Measurements from ENCODE around the gene KRTAP3-2. TPM values are rescaled to one million over a fixed set of nuclear protein-coding genes. Genes with fewer than 3 reads are reported as not detected.

KRTAP3-2 gene
- total RNA-seq, 1 donor from 2014 or later, result not detected

DNA sequence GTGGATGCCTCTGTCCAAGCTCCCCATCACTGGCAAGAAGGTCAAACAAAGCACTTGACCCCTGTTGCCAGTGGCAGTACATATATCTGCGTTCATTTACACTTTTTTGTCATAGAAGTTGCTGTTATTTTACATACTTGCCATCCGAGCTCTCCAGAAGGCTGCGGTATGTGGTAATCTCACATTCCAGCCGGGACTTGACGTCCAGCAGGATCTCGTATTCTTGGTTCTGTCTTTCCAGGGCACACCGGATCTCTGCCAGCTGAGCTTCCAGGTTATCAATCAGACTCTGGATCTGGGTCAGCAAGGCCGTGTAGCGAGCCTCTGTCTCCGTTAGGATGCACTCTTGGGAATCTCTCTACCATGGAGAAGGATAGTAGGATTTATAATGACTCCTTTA is 39.6 kb downstream of the KRTAP3-2 start:
- no peaks in the 10 kb centered on the region for H3K27me3 Mint-ChIP-seq (ENCODE audit: unreplicated experiment)
- peaks cover 41% of the 10 kb centered on the region for H3K4me1 Mint-ChIP-seq (ENCODE audit: unreplicated experiment)
- H3K4me3 Mint-ChIP-seq (ENCODE audit: unreplicated experiment), result no peak overlapping the region
- no peaks in the 10 kb centered on the region for H3K36me3 Mint-ChIP-seq (ENCODE audit: unreplicated experiment)
- no peaks in the 10 kb centered on the region for H3K9me3 Mint-ChIP-seq (ENCODE audit: unreplicated experiment)
- no peak for DNase-seq (ENCODE audit: extremely low spot score, unreplicated experiment)
- TF ChIP-seq, protein P1, sequence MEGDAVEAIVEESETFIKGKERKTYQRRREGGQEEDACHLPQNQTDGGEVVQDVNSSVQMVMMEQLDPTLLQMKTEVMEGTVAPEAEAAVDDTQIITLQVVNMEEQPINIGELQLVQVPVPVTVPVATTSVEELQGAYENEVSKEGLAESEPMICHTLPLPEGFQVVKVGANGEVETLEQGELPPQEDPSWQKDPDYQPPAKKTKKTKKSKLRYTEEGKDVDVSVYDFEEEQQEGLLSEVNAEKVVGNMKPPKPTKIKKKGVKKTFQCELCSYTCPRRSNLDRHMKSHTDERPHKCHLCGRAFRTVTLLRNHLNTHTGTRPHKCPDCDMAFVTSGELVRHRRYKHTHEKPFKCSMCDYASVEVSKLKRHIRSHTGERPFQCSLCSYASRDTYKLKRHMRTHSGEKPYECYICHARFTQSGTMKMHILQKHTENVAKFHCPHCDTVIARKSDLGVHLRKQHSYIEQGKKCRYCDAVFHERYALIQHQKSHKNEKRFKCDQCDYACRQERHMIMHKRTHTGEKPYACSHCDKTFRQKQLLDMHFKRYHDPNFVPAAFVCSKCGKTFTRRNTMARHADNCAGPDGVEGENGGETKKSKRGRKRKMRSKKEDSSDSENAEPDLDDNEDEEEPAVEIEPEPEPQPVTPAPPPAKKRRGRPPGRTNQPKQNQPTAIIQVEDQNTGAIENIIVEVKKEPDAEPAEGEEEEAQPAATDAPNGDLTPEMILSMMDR (IDR thresholded peaks at IDR 0.05), result no peak
- H3K27ac Mint-ChIP-seq (ENCODE audit: unreplicated experiment), result no peak overlapping the region

DNA sequence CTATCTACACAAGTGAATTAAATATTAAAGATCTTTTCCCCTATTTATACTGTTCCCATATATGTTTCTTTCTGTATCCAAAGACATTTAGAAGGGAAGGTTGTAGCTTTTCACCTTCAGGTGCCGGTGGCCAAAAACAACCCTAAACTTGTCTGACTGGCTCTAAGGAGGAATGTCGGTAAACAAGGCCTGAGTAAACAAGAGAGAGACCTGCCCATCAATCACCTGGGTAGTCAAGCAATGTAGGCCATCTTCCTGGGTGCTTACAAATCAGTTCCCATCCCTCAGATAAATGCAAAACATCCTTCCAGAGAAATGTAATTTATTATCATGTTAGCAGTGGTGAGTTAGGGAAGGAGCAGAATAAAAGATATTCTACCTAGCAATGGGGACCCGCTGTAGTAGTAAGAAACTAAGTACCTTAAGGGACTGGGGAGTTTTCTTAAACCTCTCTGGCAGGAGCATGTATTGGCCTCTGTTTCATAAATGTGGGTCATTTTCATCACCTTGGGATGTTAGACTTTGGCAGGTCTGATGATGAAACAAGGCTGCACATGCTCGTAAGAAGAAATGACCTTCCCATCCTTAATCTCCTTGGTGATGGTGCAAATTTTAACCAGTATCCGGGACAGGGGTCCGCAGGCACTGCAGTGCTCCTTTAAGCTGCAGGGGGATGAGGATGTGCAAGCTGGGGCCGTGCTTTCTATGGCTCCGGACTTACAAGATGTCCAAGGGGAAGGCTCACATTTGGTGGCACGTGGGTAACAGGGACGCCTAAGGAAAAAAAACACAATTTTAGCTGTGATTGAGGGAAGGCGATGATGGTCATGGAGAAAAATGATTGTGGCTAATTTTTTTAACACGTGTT is 41.4 kb downstream of the KRTAP3-2 start:
- H3K9me3 Mint-ChIP-seq (ENCODE audit: unreplicated experiment), result no peaks in the 10 kb centered on the region
- TF ChIP-seq, protein P1 (IDR thresholded peaks at IDR 0.05), result no peak
- H3K4me3 Mint-ChIP-seq (ENCODE audit: unreplicated experiment), result no peak overlapping the region
- peaks cover 41% of the 10 kb centered on the region for H3K4me1 Mint-ChIP-seq (ENCODE audit: unreplicated experiment)
- no peaks in the 10 kb centered on the region for H3K27me3 Mint-ChIP-seq (ENCODE audit: unreplicated experiment)
- H3K36me3 Mint-ChIP-seq (ENCODE audit: unreplicated experiment), result no peaks in the 10 kb centered on the region
- DNase-seq (ENCODE audit: extremely low spot score, unreplicated experiment), result no peak
- peak overlapping the region; percentile 21 for H3K27ac Mint-ChIP-seq (ENCODE audit: unreplicated experiment)

DNA sequence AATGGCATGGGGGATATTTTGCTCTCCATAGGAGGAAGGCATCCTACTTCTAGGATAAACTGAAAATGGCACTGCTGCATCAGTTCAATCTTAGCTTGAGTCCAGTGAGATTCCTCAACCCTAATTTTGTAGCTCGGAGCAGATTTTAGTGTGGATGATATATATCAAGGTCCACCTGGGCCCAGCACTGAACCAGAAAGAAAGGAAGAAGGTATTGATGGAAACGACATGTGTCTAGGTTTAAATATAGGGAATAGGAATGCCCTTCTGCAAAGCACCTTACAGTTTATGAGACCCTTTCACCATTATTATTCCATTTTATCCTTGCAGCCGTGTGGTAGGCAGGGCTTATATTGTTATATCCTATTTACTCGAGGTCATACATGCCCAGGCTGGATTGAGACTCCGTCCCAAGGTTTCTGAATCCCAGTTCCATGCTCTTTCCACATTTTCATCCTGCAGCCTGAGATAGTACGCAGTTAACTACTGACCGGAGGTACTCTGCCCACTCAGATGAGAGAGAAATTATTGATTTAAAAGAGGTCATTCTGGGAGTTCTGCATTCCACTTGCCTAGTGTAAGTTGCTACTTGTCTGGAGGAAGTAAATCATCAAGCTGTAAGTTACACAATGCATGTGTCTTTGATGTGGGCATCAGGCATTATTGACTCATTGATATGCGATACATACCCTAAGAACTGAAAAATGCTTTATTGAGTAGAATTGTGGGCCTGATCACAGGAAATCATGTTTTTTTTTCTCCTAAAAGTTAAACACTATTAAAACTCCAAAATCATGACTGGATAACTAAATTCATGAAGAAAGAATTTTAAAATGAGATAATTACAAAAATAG is 43.1 kb downstream of the KRTAP3-2 start:
- no peak overlapping the region for H3K27ac Mint-ChIP-seq (ENCODE audit: unreplicated experiment)
- H3K36me3 Mint-ChIP-seq (ENCODE audit: unreplicated experiment), result no peaks in the 10 kb centered on the region
- H3K4me3 Mint-ChIP-seq (ENCODE audit: unreplicated experiment), result no peak overlapping the region
- DNase-seq (ENCODE audit: extremely low spot score, unreplicated experiment), result no peak
- H3K4me1 Mint-ChIP-seq (ENCODE audit: unreplicated experiment), result peaks cover 41% of the 10 kb centered on the region
- no peaks in the 10 kb centered on the region for H3K27me3 Mint-ChIP-seq (ENCODE audit: unreplicated experiment)
- TF ChIP-seq, protein P1 (IDR thresholded peaks at IDR 0.05), result no peak
- no peaks in the 10 kb centered on the region for H3K9me3 Mint-ChIP-seq (ENCODE audit: unreplicated experiment)

DNA sequence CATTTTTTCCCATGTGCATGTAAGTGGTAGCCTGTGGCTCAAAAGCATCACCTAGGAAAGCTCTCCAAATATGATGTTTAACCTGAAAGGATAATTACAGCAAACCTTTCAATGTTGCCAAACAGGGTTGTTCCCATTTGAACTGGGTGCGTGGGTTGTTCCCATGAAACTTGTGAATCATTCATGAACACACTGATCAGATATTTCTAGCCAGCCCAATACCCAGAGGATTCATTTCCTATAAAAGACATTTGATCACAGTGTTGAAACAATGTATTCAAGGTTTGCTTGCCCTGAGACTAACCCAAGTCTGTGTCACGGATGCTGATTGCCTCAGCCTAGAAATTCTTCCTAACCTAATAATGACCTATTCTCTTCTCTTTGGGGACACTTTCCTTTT is 45.8 kb downstream of the KRTAP3-2 start:
- H3K27ac Mint-ChIP-seq (ENCODE audit: unreplicated experiment), result no peak overlapping the region
- H3K4me1 Mint-ChIP-seq (ENCODE audit: unreplicated experiment), result peaks cover 32% of the 10 kb centered on the region
- peaks cover 4% of the 10 kb centered on the region for H3K27me3 Mint-ChIP-seq (ENCODE audit: unreplicated experiment)
- no peaks in the 10 kb centered on the region for H3K36me3 Mint-ChIP-seq (ENCODE audit: unreplicated experiment)
- H3K9me3 Mint-ChIP-seq (ENCODE audit: unreplicated experiment), result no peaks in the 10 kb centered on the region
- no peak overlapping the region for H3K4me3 Mint-ChIP-seq (ENCODE audit: unreplicated experiment)
- TF ChIP-seq, protein P1 (IDR thresholded peaks at IDR 0.05), result no peak
- DNase-seq (ENCODE audit: extremely low spot score, unreplicated experiment), result no peak

DNA sequence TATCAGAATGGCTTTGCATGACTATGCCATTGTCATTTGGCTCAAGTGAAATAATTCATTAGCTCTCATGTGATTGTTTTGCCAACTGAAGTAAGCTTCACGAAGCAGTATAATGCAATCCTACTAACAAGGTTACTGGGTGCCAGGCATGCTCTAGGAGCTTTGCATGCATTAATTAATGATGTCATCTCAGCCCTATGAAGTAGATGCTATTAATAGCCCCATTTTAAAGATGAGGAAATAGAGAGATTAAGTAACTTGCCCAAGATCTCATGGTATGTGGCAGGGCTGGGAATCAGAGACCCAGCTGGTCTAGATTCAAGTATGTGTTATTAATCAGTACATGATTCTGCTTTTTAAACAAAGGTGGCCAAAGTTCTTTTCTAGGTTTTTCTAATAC is 47.0 kb downstream of the KRTAP3-2 start:
- Mint-ChIP-seq H3K36me3 (ENCODE audit: unreplicated experiment) (no peaks in the 10 kb centered on the region), H3K9me3 (ENCODE audit: unreplicated experiment) (no peaks in the 10 kb centered on the region), H3K27ac (ENCODE audit: unreplicated experiment) (no peak overlapping the region), H3K4me1 (ENCODE audit: unreplicated experiment) (peaks cover 22% of the 10 kb centered on the region), H3K27me3 (ENCODE audit: unreplicated experiment) (peaks cover 5% of the 10 kb centered on the region), H3K4me3 (ENCODE audit: unreplicated experiment) (no peak overlapping the region)
- TF ChIP-seq, protein P1 (IDR thresholded peaks at IDR 0.05), result no peak
- no peak for DNase-seq (ENCODE audit: extremely low spot score, unreplicated experiment)

All from osteocyte (in vitro differentiated cells).